Ovary (tissue), 3 donors: ENCODE results near the gene DGCR8.

Experiments
- EP300 ChIP-seq: sonication (generic); formaldehyde crosslinking; IDR thresholded peaks from one replicate; pipeline ENCODE4 v1.6.1; 2017; ENCODE audit warnings: antibody characterized with exemption
- TF ChIP-seq, protein P1 (sequence below), 3 donors: fragments of 450-650 bp in 2 of 3; fragments of 200-600 bp in 1 of 3; IDR thresholded peaks; one replicate each; pipeline versions ENCODE4 v1.5.1 to v1.8.0; 2016 to 2022; ENCODE audit warnings: antibody characterized with exemption in 3 of 3, mild to moderate bottlenecking in 1 of 3
- donor health status: DM: no; HTN: no; CAD: no.

DNA sequence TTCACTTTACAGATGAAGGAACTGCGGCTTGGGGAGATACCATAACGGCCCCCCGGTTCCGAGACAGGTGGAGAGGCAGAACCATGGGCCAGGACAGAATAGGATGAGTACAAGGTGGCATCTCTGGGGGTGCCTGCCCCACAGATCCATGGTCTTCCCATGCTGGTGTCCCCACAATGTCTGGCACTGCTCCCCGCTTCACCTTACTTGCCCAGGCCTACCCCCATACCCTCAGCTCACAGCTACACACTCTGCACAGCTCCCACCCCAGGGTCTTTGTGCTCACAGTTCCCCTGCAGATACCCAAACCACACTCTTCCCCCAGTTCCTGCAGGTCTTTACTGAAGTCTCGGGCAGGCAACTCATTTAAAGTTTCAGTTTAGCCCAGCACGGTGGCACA, 11.4 kb upstream of the DGCR8 start:
- TF ChIP-seq, protein P1, sequence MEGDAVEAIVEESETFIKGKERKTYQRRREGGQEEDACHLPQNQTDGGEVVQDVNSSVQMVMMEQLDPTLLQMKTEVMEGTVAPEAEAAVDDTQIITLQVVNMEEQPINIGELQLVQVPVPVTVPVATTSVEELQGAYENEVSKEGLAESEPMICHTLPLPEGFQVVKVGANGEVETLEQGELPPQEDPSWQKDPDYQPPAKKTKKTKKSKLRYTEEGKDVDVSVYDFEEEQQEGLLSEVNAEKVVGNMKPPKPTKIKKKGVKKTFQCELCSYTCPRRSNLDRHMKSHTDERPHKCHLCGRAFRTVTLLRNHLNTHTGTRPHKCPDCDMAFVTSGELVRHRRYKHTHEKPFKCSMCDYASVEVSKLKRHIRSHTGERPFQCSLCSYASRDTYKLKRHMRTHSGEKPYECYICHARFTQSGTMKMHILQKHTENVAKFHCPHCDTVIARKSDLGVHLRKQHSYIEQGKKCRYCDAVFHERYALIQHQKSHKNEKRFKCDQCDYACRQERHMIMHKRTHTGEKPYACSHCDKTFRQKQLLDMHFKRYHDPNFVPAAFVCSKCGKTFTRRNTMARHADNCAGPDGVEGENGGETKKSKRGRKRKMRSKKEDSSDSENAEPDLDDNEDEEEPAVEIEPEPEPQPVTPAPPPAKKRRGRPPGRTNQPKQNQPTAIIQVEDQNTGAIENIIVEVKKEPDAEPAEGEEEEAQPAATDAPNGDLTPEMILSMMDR (IDR thresholded peaks at IDR 0.05): no peak
- TF ChIP-seq EP300: no peak
